NCI-H446 treated with DMSO at 0.1 percent for 48 hours (cell line): ENCODE measurements around the gene RNF148.
"Not testable (repeated sequence)": the region's sequence is repeated elsewhere in the genome, so short reads cannot be mapped to it uniquely, and the experiment has no call there.

Experiments used
- DNase-seq: peaks from one replicate; lab custom pipeline; 2025; lab: John Stamatoyannopoulos, UW

RNF148 gene

GRCh38 chr7:122689346-122690109, 13.2 kb downstream of the RNF148 start:
- no peak for DNase-seq

GRCh38 chr7:122688400-122688998, 14.2 kb downstream of the RNF148 start:
- DNase-seq: no peak

GRCh38 chr7:122686360-122686878, 16.3 kb downstream of the RNF148 start:
- DNase-seq: no peak

GRCh38 chr7:122684504-122684903, 18.2 kb downstream of the RNF148 start:
- no peak for DNase-seq

DNA sequence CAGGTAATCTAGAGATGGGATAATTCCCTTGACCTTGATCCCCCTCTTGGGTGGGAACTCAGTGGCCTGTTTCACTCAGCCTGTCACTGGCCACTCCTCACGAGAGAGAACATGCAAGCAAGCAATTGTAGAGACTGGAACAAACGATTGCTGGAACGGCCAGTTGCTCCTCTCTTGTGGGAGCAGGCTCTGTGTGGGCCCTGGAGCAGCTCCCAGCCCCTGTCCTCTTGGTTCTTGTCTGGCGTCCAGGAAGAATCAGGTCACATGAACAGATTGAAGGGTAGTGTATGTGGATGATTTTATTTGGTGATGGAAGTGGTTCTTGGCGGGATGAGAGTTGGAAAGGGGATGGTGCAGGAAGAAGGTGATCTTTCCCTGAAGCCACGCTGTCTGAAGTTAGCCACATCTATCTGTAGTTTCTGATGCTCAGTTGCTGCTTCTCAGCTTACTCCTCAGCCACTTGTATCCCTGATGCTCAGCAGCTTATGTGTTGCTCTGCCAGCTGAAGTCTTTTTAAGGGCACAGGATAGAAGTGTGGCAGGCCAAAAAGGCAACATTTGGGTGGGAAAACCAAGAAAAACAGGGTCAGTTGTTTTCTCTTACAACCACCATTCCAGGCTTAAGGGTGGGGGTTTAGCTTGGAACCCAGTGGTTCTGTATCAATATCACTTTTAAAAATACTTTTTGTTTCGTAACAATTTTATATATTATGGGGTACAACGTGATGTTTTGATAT, 19.7 kb downstream of the RNF148 start:
- no peak for DNase-seq

DNA sequence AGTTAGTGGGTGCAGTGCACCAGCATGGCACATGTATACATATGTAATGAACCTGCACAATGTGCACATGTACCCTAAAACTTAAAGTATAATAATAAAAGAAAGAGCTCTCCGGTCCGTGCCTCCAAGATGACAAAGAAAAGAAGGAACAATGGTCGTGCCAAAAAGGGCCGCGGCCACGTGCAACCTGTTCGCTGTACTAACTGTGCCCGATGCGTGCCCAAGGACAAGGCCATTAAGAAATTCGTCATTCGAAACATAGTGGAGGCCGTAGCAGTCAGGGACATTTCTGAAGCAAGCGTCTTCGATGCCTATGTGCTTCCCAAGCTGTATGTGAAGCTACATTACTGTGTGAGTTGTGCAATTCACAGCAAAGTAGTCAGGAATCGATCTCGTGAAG, 21.5 kb downstream of the RNF148 start:
- DNase-seq: not testable (repeated sequence)

- no peak for DNase-seq
Measured at GRCh38 chr7:122679813-122680212, 22.9 kb downstream of the RNF148 start.

GRCh38 chr7:122679269-122679709, 23.4 kb downstream of the RNF148 start:
- DNase-seq: not testable (repeated sequence)

GRCh38 chr7:122677149-122677548, 25.6 kb downstream of the RNF148 start:
- DNase-seq: no peak

DNA sequence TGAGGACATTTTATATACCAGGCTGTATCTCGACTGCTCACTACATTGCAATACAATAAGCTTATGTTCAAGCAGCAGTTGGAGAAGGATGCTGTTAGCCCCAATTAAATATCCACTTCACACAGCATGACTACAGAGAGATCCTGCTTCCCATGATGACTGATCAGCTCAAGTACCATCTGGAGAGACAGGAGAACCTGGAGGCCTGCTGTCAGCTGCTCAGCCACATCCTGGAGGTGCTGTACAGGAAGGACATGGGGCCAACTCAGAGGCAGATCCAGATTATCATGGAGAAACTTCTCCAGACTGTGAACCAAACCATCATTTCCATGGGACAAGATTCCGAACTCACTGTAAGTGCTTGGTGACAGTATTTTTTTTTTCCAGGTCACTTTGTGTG, 26.3 kb downstream of the RNF148 start:
- DNase-seq: no peak

GRCh38 chr7:122675621-122676020, 27.1 kb downstream of the RNF148 start:
- no peak for DNase-seq

DNA sequence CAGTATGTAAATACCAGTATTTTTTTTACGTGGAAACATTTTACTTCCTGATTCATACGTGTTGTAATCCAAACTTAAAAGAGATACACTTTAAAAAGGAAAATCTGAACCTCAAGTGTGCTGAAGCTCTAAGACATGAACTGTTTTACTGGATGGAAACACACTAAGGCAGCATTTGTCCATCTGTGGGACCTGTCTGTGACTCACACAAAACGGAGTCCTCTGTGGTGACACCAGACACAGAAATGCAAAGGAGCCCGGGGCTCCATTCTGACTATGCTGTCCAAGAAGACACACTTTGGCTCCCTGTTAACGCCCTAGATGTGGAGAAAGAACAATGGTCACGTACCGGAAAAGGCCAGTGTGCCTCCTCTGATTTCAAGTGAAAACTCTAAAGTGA, 27.7 kb downstream of the RNF148 start:
- DNase-seq: no peak

GRCh38 chr7:122674502-122674901, 28.2 kb downstream of the RNF148 start:
- DNase-seq: no peak

DNA sequence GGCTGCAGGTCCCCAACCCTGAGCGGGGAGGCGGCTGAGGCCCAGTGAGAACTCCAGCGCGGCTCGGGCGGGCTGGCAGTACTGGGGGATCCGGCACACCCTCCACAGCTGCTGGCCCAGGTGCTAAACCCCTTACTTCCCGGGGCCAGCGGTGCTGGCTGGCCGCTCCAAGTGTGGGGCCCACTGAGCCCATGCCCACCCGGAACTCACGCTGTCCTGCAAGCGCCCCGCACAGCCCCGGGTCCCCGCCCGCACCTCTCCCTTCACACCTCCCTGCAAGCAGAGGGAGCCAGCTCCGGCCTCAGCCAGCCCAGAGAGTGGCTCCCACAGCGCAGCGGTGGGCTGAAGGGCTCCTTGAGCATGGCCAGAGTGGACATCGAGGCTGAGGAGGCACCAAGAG, 28.8 kb downstream of the RNF148 start:
- DNase-seq: no peak

DNA sequence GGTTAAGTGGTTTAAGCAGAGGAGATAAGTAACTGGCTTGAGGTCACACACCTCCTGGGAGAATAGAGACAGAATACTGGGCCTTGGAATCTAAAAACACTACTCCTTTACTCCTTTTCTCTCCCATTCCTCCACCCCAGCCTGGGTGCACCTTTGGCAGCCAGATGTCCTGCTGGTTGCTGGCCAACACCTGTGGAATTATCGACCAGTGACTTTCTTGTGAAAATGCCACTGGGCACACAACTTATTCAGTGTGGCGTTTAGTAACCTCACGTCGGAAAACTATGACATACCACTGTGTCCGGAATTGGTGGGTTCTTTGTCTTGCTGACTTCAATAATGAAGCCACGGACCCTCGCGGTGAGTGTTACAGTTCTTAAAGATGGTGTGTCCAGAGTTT, 30.2 kb downstream of the RNF148 start:
- no peak for DNase-seq

GRCh38 chr7:122663733-122664132, 39.0 kb downstream of the RNF148 start:
- no peak for DNase-seq

DNA sequence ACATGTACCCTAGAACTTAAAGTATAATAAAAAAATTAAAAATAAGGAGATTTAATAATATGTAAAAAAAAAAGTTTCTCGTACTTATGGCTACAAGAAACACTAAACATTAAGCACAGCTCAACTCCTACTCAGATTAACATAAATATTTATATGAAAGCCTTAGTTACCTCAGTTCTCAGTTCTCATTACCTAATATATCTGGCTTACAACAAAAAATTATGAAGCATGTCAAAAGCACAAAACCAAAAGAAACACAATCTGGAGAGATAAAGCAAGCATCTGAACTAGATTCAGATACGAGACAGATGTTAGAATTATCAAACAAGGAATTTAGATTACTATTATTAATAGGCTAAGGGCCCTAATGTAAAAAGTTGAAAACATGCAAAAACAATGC, 43.9 kb downstream of the RNF148 start:
- DNase-seq: no peak

GRCh38 chr7:122653685-122654084, 49.0 kb downstream of the RNF148 start:
- DNase-seq: no peak

GRCh38 chr7:122652876-122653275, 49.8 kb downstream of the RNF148 start:
- DNase-seq: no peak
